ENCODE data around the gene GALNT9.

The GALNT9 gene

GRCh38 chr12:132318618-132319033, 10.8 kb downstream of the GALNT9 start:
- Histone ChIP-seq H3K4me3 (ENCODE audit: low read length) (no peak overlapping the region), H3K4me1 (ENCODE audit: control insufficient read depth, insufficient read depth, low read length) (no peaks in the 10 kb centered on the region; the same call in 1 of the 2 replicates), H3K9me3 (ENCODE audit: control insufficient read depth, insufficient read depth, low read length) (no peaks in the 10 kb centered on the region), H3K36me3 (ENCODE audit: control insufficient read depth, insufficient read depth, low read length) (no peaks in the 10 kb centered on the region; the same call in 1 of the 2 replicates), H3K27ac (ENCODE audit: low read length) (no peak overlapping the region), H3K27me3 (ENCODE audit: control insufficient read depth, insufficient read depth, low read length) (no peaks in the 10 kb centered on the region; the same call in 1 of the 2 replicates)
- DNase-seq (ENCODE audit: low read depth, low spot score) = no peak
- no CpG with 5 or more reads among the region's 19 CpGs for WGBS (ENCODE audit: insufficient coverage, insufficient read length)

GRCh38 chr12:132318135-132318534, 11.3 kb downstream of the GALNT9 start:
- Histone ChIP-seq H3K27ac (ENCODE audit: low read length) (no peak overlapping the region), H3K4me3 (ENCODE audit: low read length) (no peak overlapping the region), H3K9me3 (ENCODE audit: control insufficient read depth, insufficient read depth, low read length) (no peaks in the 10 kb centered on the region), H3K4me1 (ENCODE audit: control insufficient read depth, insufficient read depth, low read length) (no peaks in the 10 kb centered on the region; the same call in 1 of the 2 replicates), H3K27me3 (ENCODE audit: control insufficient read depth, insufficient read depth, low read length) (no peaks in the 10 kb centered on the region; the same call in 1 of the 2 replicates), H3K36me3 (ENCODE audit: control insufficient read depth, insufficient read depth, low read length) (no peaks in the 10 kb centered on the region; the same call in 1 of the 2 replicates)
- DNase-seq (ENCODE audit: low read depth, low spot score) = no peak
- WGBS (ENCODE audit: insufficient coverage, insufficient read length) = no CpG with 5 or more reads among the region's 10 CpGs

GRCh38 chr12:132317233-132317938, 12.0 kb downstream of the GALNT9 start:
- Histone ChIP-seq H3K27me3 (ENCODE audit: control insufficient read depth, insufficient read depth, low read length) (no peaks in the 10 kb centered on the region; the same call in 1 of the 2 replicates), H3K27ac (ENCODE audit: low read length) (no peak overlapping the region), H3K36me3 (ENCODE audit: control insufficient read depth, insufficient read depth, low read length) (no peaks in the 10 kb centered on the region; the same call in 1 of the 2 replicates), H3K4me1 (ENCODE audit: control insufficient read depth, insufficient read depth, low read length) (no peaks in the 10 kb centered on the region), H3K4me3 (ENCODE audit: low read length) (no peak overlapping the region), H3K9me3 (ENCODE audit: control insufficient read depth, insufficient read depth, low read length) (no peaks in the 10 kb centered on the region)
- WGBS (ENCODE audit: insufficient coverage, insufficient read length) = no CpG with 5 or more reads among the region's 19 CpGs
- DNase-seq (ENCODE audit: low read depth, low spot score) = no peak

GRCh38 chr12:132316497-132317232, 12.7 kb downstream of the GALNT9 start:
- no CpG with 5 or more reads among the region's 17 CpGs for WGBS (ENCODE audit: insufficient coverage, insufficient read length)

GRCh38 chr12:132315951-132316350, 13.4 kb downstream of the GALNT9 start:
- Histone ChIP-seq H3K9me3 (ENCODE audit: control insufficient read depth, insufficient read depth, low read length) (no peaks in the 10 kb centered on the region), H3K4me3 (ENCODE audit: low read length) (no peak overlapping the region), H3K4me1 (ENCODE audit: control insufficient read depth, insufficient read depth, low read length) (no peaks in the 10 kb centered on the region), H3K27ac (ENCODE audit: low read length) (no peak overlapping the region), H3K36me3 (ENCODE audit: control insufficient read depth, insufficient read depth, low read length) (no peaks in the 10 kb centered on the region; the same call in 1 of the 2 replicates), H3K27me3 (ENCODE audit: control insufficient read depth, insufficient read depth, low read length) (no peaks in the 10 kb centered on the region; the same call in 1 of the 2 replicates)
- no CpG with 5 or more reads among the region's 20 CpGs for WGBS (ENCODE audit: insufficient coverage, insufficient read length)
- DNase-seq (ENCODE audit: low read depth, low spot score) = no peak

More at GRCh38 chr12:132316497-132317232, 12.7 kb downstream of the GALNT9 start:
- Histone ChIP-seq H3K36me3 (ENCODE audit: control insufficient read depth, insufficient read depth, low read length) (no peaks in the 10 kb centered on the region; the same call in 1 of the 2 replicates), H3K27ac (ENCODE audit: low read length) (no peak overlapping the region), H3K4me3 (ENCODE audit: low read length) (no peak overlapping the region), H3K9me3 (ENCODE audit: control insufficient read depth, insufficient read depth, low read length) (no peaks in the 10 kb centered on the region), H3K27me3 (ENCODE audit: control insufficient read depth, insufficient read depth, low read length) (no peaks in the 10 kb centered on the region; the same call in 1 of the 2 replicates), H3K4me1 (ENCODE audit: control insufficient read depth, insufficient read depth, low read length) (no peaks in the 10 kb centered on the region)
- no peak for DNase-seq (ENCODE audit: low read depth, low spot score)

GRCh38 chr12:132315507-132315906, 13.9 kb downstream of the GALNT9 start:
- Histone ChIP-seq H3K4me3 (ENCODE audit: low read length) (no peak overlapping the region), H3K27ac (ENCODE audit: low read length) (no peak overlapping the region), H3K36me3 (ENCODE audit: control insufficient read depth, insufficient read depth, low read length) (no peaks in the 10 kb centered on the region; the same call in 1 of the 2 replicates), H3K4me1 (ENCODE audit: control insufficient read depth, insufficient read depth, low read length) (no peaks in the 10 kb centered on the region), H3K9me3 (ENCODE audit: control insufficient read depth, insufficient read depth, low read length) (no peaks in the 10 kb centered on the region), H3K27me3 (ENCODE audit: control insufficient read depth, insufficient read depth, low read length) (no peaks in the 10 kb centered on the region; the same call in 1 of the 2 replicates)
- WGBS (ENCODE audit: insufficient coverage, insufficient read length) = no CpG with 5 or more reads among the region's 19 CpGs
- DNase-seq (ENCODE audit: low read depth, low spot score) = no peak

GRCh38 chr12:132314516-132315233, 14.7 kb downstream of the GALNT9 start:
- H3K27me3 ChIP-seq (ENCODE audit: control insufficient read depth, insufficient read depth, low read length) = no peaks in the 10 kb centered on the region; the same call in 1 of the 2 replicates
- H3K27ac ChIP-seq (ENCODE audit: low read length) = no peak overlapping the region
- no peaks in the 10 kb centered on the region for H3K9me3 ChIP-seq (ENCODE audit: control insufficient read depth, insufficient read depth, low read length)
- no peaks in the 10 kb centered on the region for H3K4me1 ChIP-seq (ENCODE audit: control insufficient read depth, insufficient read depth, low read length)
- no peak for DNase-seq (ENCODE audit: low read depth, low spot score)
- H3K4me3 ChIP-seq (ENCODE audit: low read length) = no peak overlapping the region
- no peaks in the 10 kb centered on the region; the same call in 1 of the 2 replicates for H3K36me3 ChIP-seq (ENCODE audit: control insufficient read depth, insufficient read depth, low read length)
- no CpG with 5 or more reads among the region's 26 CpGs for WGBS (ENCODE audit: insufficient coverage, insufficient read length)

- WGBS (ENCODE audit: insufficient coverage, insufficient read length) = 100% methylated on average over 1 of the region's 2 CpGs
- H3K4me3 ChIP-seq (ENCODE audit: low read length) = no peak overlapping the region
- no peak overlapping the region for H3K27ac ChIP-seq (ENCODE audit: low read length)
- H3K9me3 ChIP-seq (ENCODE audit: control insufficient read depth, insufficient read depth, low read length) = no peaks in the 10 kb centered on the region
- H3K36me3 ChIP-seq (ENCODE audit: control insufficient read depth, insufficient read depth, low read length) = no peaks in the 10 kb centered on the region; the same call in 1 of the 2 replicates
- no peaks in the 10 kb centered on the region for H3K4me1 ChIP-seq (ENCODE audit: control insufficient read depth, insufficient read depth, low read length)
- no peak for DNase-seq (ENCODE audit: low read depth, low spot score)
- H3K27me3 ChIP-seq (ENCODE audit: control insufficient read depth, insufficient read depth, low read length) = no peaks in the 10 kb centered on the region; the same call in 1 of the 2 replicates
Measured at GRCh38 chr12:132314035-132314434, 15.4 kb downstream of the GALNT9 start.

GRCh38 chr12:132313182-132313581, 16.2 kb downstream of the GALNT9 start:
- H3K36me3 ChIP-seq (ENCODE audit: control insufficient read depth, insufficient read depth, low read length) = no peaks in the 10 kb centered on the region
- DNase-seq (ENCODE audit: low read depth, low spot score) = no peak
- H3K27ac ChIP-seq (ENCODE audit: low read length) = no peak overlapping the region
- no peaks in the 10 kb centered on the region for H3K9me3 ChIP-seq (ENCODE audit: control insufficient read depth, insufficient read depth, low read length)
- no peaks in the 10 kb centered on the region; the same call in 1 of the 2 replicates for H3K27me3 ChIP-seq (ENCODE audit: control insufficient read depth, insufficient read depth, low read length)
- H3K4me3 ChIP-seq (ENCODE audit: low read length) = no peak overlapping the region
- H3K4me1 ChIP-seq (ENCODE audit: control insufficient read depth, insufficient read depth, low read length) = no peaks in the 10 kb centered on the region
- WGBS (ENCODE audit: insufficient coverage, insufficient read length) = no CpG with 5 or more reads among the region's 1 CpG

GRCh38 chr12:132312516-132312915, 16.9 kb downstream of the GALNT9 start:
- no peak overlapping the region for H3K4me3 ChIP-seq (ENCODE audit: low read length)
- WGBS (ENCODE audit: insufficient coverage, insufficient read length) = no CpG with 5 or more reads among the region's 6 CpGs
- no peak overlapping the region for H3K27ac ChIP-seq (ENCODE audit: low read length)
- no peaks in the 10 kb centered on the region for H3K4me1 ChIP-seq (ENCODE audit: control insufficient read depth, insufficient read depth, low read length)
- H3K27me3 ChIP-seq (ENCODE audit: control insufficient read depth, insufficient read depth, low read length) = no peaks in the 10 kb centered on the region; the same call in 1 of the 2 replicates
- no peaks in the 10 kb centered on the region for H3K9me3 ChIP-seq (ENCODE audit: control insufficient read depth, insufficient read depth, low read length)
- DNase-seq (ENCODE audit: low read depth, low spot score) = no peak
- H3K36me3 ChIP-seq (ENCODE audit: control insufficient read depth, insufficient read depth, low read length) = no peaks in the 10 kb centered on the region

Measured in iPS DF 6.9 (cell line).